ENCODE measurements around the gene BMP2.

The BMP2 gene

DNA sequence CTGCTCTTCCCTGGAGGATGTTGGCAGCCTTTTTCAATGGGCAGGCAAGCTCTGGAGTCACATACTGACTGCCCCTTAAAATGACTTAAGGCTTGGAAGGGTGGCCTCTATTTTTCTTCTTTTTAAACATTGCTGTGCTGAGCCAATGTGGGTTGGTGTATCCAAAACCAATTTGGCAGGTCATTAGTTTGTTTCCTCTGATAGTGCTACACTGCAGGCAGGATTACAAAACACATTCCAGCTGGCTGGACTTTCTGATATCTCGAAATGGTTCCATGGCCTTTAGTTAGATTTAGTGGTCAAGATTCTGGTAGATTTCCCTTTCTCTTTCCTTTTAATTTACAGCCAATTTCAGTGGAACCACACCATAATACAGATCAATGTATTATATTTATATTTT is 28.1 kb upstream of the BMP2 start:
- TF ChIP-seq TEAD4 (IDR thresholded peaks at IDR 0.05) (no peak), FOXM1 (IDR thresholded peaks at IDR 0.05; ENCODE audit: borderline replicate concordance, low read depth) (no peak), TAF1 (IDR thresholded peaks at IDR 0.05; ENCODE audit: low read depth) (no peak), EGR1 (IDR thresholded peaks at IDR 0.05) (no peak)
- TF ChIP-seq, protein P1, sequence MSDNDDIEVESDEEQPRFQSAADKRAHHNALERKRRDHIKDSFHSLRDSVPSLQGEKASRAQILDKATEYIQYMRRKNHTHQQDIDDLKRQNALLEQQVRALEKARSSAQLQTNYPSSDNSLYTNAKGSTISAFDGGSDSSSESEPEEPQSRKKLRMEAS (IDR thresholded peaks at IDR 0.05), result no peak

DNA sequence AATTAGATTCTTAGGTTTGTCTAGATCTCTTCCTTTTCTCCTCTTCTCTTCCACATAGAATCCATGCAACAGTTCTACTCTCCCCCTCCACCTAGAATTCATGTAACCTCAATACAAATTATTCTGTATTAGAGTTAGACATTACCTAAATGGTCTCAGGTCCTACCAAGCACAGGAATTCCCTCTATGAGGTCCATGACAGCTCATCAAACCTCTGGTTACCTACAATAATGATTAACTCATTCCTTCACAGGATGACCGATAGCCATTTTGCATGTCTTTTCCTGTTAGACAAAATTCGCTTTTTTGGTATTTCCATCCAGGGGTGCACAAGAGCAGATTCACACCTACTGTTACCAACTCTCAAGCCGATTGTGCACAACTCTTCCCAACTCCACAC is 27.4 kb upstream of the BMP2 start:
- no peak for TF ChIP-seq CEBPB (IDR thresholded peaks at IDR 0.05)
- TF ChIP-seq YY1 (IDR thresholded peaks at IDR 0.05; ENCODE audit: low read depth), result no peak
- no peak for TF ChIP-seq EP300 (IDR thresholded peaks at IDR 0.05; ENCODE audit: borderline replicate concordance)
- TF ChIP-seq, protein P1 (IDR thresholded peaks at IDR 0.05), result no peak
- TF ChIP-seq CREB1 (IDR thresholded peaks at IDR 0.05; ENCODE audit: low read depth), result no peak

DNA sequence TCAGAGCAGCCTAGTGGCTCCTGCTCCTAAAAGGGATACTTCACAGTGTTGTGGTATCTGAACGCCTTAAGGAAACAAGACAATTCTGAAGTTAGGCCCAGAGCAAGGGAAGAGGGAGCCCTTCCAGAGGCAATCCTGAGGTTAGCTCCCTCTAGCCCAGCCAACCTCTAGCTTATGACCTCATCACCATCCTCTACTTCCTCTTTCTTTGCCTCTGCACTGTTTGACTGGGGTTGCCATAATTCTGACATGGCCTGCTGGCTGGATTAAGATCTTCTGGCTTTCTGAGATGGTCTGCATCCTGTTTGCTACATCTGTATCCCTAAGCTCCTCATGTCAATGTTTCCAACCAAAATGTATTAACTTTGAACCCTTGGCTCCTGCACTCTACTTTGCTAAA is 23.3 kb upstream of the BMP2 start:
- no peak for TF ChIP-seq NFIC (IDR thresholded peaks at IDR 0.05)
- no peak for TF ChIP-seq RAD21 (IDR thresholded peaks at IDR 0.05; ENCODE audit: low read depth)

DNA sequence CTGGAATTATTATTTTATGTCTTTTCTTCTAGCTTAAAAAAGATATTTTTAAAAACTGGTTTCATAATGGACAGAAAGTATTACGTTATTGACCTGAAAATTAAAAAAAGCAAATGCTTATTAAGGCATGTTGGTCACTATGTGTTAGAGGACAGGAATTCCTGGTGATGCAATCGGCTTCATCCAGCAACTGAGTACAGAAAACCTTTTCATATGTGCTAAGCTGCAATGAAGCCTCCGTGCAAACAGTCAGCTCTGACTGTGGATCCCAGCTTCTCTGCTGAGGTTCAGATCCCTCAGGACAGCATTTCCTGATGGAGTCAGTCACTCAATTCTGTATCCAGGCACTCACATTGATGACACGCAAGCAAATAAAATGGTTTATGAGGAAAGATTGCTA is 22.7 kb upstream of the BMP2 start:
- TF ChIP-seq FOXM1 (IDR thresholded peaks at IDR 0.05; ENCODE audit: borderline replicate concordance, low read depth), result no peak
- no peak for TF ChIP-seq EP300 (IDR thresholded peaks at IDR 0.05; ENCODE audit: borderline replicate concordance)
- TF ChIP-seq TEAD4 (IDR thresholded peaks at IDR 0.05), result no peak

DNA sequence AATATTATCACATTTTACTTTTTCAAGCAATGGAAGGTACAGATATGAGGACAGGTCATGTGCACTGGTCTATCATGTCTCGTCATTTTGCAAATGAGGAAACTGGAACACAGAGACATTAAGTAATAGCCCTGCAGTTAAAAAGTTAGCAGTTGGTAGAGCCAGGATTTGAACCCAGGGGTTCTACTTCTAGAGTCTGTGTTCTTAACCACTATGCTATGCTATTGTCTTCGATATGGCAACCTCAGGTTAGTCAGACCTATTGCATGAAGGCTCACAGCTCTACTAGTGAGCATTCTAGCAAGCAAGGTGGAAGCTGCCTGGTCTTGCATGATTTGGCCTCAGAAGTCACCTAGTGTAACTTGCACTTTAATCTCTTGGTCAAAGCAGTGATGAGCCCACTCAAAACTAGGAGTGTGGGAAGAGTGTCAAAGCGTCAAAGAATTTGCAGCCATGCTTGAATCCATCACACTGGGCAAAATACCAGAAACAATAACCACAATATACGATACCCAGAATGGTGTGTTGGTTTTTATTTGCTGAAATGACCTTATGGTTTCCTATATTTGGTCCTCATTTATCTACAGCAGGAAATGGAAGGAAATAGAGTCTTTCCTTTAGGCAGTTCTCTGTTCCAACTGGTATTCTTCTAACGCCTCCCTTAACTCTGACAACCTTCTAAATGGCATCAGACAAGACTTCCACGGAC is 20.4 kb upstream of the BMP2 start:
- TF ChIP-seq FOXM1 (IDR thresholded peaks at IDR 0.05; ENCODE audit: borderline replicate concordance, low read depth), result no peak
- no peak for TF ChIP-seq CEBPB (IDR thresholded peaks at IDR 0.05)

DNA sequence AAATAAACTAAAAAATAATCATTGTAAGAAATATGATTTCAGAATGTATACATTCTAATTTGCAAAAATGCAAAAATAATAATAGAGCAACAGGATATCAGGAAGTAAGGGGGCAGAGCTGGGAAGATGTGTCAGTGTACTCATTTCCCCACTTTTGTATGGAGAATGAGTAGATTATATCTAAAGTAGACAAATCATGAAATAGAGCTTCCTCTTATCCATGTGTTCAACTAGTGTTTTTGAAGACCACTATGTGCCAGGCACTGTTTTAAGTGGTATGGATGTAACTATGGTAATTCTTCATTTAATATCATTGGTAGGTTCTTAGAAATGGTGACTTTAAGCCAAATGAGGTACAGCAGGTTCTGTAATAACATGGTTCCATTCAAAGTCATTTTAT is 17.0 kb upstream of the BMP2 start:
- TF ChIP-seq, protein P2, sequence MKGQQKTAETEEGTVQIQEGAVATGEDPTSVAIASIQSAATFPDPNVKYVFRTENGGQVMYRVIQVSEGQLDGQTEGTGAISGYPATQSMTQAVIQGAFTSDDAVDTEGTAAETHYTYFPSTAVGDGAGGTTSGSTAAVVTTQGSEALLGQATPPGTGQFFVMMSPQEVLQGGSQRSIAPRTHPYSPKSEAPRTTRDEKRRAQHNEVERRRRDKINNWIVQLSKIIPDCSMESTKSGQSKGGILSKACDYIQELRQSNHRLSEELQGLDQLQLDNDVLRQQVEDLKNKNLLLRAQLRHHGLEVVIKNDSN (IDR thresholded peaks at IDR 0.05), result no peak
- TF ChIP-seq ZBTB7A (IDR thresholded peaks at IDR 0.05; ENCODE audit: low read depth) (no peak), RAD21 (IDR thresholded peaks at IDR 0.05; ENCODE audit: low read depth) (no peak), CEBPB (IDR thresholded peaks at IDR 0.05) (no peak), TAF1 (IDR thresholded peaks at IDR 0.05; ENCODE audit: low read depth) (no peak), FOXM1 (IDR thresholded peaks at IDR 0.05; ENCODE audit: borderline replicate concordance, low read depth) (no peak), TEAD4 (IDR thresholded peaks at IDR 0.05) (no peak), YY1 (IDR thresholded peaks at IDR 0.05; ENCODE audit: low read depth) (no peak), NFIC (IDR thresholded peaks at IDR 0.05) (no peak), TCF12 (IDR thresholded peaks at IDR 0.05; ENCODE audit: low read depth) (no peak), EGR1 (IDR thresholded peaks at IDR 0.05) (no peak)
- TF ChIP-seq, protein P1 (IDR thresholded peaks at IDR 0.05), result no peak
- TF ChIP-seq, protein P3, sequence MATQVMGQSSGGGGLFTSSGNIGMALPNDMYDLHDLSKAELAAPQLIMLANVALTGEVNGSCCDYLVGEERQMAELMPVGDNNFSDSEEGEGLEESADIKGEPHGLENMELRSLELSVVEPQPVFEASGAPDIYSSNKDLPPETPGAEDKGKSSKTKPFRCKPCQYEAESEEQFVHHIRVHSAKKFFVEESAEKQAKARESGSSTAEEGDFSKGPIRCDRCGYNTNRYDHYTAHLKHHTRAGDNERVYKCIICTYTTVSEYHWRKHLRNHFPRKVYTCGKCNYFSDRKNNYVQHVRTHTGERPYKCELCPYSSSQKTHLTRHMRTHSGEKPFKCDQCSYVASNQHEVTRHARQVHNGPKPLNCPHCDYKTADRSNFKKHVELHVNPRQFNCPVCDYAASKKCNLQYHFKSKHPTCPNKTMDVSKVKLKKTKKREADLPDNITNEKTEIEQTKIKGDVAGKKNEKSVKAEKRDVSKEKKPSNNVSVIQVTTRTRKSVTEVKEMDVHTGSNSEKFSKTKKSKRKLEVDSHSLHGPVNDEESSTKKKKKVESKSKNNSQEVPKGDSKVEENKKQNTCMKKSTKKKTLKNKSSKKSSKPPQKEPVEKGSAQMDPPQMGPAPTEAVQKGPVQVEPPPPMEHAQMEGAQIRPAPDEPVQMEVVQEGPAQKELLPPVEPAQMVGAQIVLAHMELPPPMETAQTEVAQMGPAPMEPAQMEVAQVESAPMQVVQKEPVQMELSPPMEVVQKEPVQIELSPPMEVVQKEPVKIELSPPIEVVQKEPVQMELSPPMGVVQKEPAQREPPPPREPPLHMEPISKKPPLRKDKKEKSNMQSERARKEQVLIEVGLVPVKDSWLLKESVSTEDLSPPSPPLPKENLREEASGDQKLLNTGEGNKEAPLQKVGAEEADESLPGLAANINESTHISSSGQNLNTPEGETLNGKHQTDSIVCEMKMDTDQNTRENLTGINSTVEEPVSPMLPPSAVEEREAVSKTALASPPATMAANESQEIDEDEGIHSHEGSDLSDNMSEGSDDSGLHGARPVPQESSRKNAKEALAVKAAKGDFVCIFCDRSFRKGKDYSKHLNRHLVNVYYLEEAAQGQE (IDR thresholded peaks at IDR 0.05; ENCODE audit: low read depth), result no peak

DNA sequence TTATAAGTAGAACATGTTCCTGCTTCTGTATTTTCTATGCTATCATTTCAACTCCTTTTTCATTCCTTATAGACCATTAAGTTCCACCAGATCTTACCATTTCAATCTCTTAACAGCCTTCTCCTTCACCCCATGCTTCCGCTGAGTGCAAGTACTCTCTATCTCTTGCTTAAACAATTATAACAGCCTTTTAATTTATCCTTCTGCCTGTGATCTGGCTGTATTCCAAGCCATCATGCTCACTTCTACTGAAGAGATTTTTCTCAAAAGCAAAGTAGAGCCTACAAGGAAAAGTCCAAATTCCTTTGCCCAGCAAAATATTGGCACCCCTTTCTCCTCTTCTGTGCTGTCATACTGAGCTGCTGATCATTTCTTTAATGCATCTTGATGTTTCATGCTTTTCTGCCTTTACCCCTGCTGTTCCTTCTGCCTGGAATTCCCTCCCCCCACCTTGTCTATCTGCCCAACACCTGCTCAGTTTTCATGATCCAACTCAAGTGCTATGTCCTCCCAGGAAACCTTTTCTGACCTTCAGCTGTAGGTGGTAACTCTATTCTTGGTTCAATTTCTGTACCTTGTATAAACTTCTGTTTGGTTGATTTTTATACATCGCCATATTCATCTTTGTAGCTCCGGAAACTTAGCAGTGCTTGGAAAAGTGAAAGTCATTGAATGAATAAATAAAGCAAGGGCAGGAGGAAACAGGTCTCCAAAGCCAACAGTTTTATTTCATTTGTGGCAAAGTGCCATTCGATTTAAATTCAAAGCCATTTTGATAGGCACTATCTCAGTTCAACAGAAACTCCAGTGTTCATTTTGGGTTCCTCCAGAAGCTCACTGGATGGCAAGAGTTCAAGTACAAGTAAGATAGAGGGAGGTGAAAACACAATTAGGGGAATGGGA is 10.5 kb upstream of the BMP2 start:
- TF ChIP-seq CREB1 (IDR thresholded peaks at IDR 0.05; ENCODE audit: low read depth) (no peak), TAF1 (IDR thresholded peaks at IDR 0.05; ENCODE audit: low read depth) (no peak), TCF12 (IDR thresholded peaks at IDR 0.05; ENCODE audit: low read depth) (no peak), RAD21 (IDR thresholded peaks at IDR 0.05; ENCODE audit: low read depth) (no peak), TEAD4 (IDR thresholded peaks at IDR 0.05) (no peak), CEBPB (IDR thresholded peaks at IDR 0.05) (no peak), EP300 (IDR thresholded peaks at IDR 0.05; ENCODE audit: borderline replicate concordance) (no peak), YY1 (IDR thresholded peaks at IDR 0.05; ENCODE audit: low read depth) (no peak), NFIC (IDR thresholded peaks at IDR 0.05) (no peak), FOXM1 (IDR thresholded peaks at IDR 0.05; ENCODE audit: borderline replicate concordance, low read depth) (no peak), ZBTB7A (IDR thresholded peaks at IDR 0.05; ENCODE audit: low read depth) (no peak), EGR1 (IDR thresholded peaks at IDR 0.05) (no peak)
- TF ChIP-seq, protein P3 (IDR thresholded peaks at IDR 0.05; ENCODE audit: low read depth), result no peak
- TF ChIP-seq, protein P1 (IDR thresholded peaks at IDR 0.05), result no peak
- TF ChIP-seq, protein P2 (IDR thresholded peaks at IDR 0.05), result no peak
